Fibroblast of the conjunctiva (primary cell): ENCODE results near the gene ITGA11.

Experiments
- DNase-seq: peaks from one replicate; pipeline ENCODE4 v3.0.0-alpha.2; 2010; ENCODE audit warnings: low read depth

ITGA11 gene

DNA sequence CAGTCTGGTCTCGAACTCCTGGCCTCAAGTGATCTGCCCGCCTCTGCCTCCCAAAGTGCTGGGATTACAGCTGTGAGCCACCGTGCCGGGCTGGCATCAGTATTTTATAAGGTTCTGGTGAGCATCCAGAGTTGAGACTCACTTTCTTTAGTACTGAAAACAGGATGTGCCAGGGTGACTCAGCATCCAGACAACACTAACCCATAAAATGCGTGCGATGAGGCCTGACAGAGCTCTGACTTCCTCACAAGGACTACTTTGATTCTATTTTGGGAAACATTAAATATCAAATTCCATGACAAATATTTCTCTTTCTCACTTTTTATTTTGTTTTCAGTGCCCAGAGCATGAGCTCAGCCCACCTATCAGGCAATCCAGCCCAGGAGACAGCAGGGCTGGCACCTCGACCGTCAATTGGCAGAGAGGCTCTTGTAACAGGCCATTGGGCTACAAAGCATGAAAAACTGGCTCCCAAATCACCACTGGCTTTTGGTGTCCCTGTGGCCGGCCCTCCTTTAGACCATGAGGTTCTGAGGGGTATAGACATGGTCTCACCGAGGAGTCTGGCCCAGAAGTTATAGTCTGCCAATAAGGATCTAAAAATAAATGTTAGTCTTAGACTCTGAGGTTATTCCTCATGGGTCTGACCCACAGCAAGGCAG, 79.4 kb downstream of the ITGA11 start:
- DNase-seq = peak; percentile 73

DNA sequence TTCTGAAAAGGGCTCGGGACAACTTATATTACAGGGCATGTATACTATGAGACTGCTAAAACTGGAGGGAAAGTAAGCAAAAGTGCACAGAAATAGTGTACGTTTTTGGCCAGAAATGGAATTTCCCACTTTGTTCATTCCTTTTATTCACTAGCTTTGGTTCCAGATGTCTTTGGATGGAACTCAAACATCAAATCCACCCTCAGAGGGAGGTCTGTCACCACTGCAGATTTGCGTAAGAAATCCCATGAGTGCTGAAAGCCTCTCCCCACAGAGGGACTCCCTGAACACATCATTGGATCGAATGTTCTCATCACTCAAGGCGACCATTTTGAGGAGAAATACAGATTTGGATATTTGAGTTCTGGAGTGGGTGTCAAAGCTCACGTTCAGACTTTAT, 82.8 kb downstream of the ITGA11 start:
- DNase-seq = no peak

GRCh38 chr15:68348606-68349005, 83.4 kb downstream of the ITGA11 start:
- DNase-seq = no peak

GRCh38 chr15:68348081-68348480, 83.9 kb downstream of the ITGA11 start:
- no peak for DNase-seq

- no peak for DNase-seq
Observed at GRCh38 chr15:68347392-68347791, 84.6 kb downstream of the ITGA11 start.

DNA sequence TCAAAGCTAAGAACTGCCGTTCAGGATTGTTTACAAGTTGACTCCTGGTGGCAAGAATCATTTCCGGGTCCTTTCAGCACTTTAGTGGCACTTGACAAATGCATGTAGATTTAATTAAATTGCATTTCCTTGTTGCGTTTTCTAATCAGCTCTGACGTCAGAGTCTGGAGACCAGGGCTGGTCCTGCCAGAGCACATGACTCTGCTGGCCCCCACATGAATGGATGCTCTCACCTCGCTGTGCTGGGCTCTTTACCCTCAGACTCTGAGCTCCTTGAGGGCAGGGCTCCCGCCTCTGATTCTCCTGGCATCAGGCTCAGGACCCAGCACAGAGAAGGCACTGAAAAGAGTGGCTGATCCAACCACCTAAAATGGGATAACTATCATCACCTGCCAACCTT, 85.0 kb downstream of the ITGA11 start:
- DNase-seq = no peak

DNA sequence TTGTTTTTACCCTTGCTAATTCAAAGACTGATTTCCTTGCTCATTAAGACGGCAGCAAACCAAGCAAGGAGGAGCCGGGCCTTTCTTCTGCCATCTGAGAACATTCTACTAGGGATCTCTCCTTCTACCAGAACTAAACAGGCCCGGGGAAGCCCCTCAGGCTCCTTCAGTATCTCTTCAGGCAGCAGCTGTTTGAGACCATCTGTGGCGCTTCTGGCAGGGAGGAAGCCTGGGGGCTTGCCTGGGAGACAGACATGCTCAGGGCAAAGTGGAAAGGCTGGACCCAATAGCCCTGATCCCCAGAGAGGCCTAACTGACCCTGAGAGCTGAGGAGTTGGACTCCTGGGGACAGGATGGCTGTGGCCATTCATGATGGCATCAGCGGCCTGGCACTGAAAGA, 86.5 kb downstream of the ITGA11 start:
- DNase-seq = no peak

- no peak for DNase-seq
Observed at GRCh38 chr15:68344600-68344999, 87.4 kb downstream of the ITGA11 start.

GRCh38 chr15:68343579-68344225, 88.3 kb downstream of the ITGA11 start:
- DNase-seq = no peak

- DNase-seq = no peak
Observed at GRCh38 chr15:68341760-68342725, 89.9 kb downstream of the ITGA11 start.

DNA sequence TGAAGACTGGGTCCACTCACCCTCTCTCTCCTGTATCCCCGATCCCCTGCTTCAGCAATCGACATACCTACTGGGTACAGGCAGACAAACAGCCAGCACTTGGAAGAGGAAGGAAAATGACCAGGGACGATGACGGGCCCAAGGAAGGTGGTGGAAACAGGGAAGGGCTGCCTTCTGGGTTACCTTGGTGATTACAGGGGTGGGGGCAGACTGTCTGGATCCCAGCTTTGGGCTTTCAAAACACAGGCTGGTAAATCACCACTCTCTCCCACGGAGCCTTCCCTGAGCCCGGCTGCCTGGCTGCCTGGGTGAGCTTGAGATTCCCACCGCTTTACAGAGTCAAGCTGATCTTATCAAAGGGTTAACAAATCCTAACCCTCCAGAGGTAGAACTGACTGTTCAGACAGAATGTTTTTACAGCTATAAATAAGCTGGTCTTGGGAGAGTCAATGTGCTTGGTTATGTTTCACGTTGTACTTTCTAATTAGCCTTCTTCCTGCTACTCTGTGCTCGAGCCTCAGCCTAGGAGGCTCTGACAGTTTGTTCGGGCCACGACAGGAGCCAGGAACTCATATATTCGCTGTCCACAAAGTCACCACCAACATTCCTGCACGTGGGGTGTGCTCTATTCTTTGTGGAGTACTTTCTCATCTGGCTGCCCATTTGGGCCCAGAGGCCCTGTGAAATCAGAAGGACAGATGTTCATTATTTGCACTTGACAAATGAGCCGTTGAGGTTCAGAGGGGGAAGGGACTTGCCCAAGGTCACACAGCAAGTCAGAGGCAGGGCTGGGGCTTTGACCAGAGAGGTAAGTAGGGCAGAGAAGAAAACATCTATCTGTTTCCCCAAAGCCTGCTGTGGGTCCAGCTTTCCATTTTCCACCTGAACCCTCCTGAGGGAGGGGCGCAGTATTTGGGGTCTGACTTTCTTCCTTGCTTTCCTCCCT, 91.0 kb downstream of the ITGA11 start:
- no peak for DNase-seq

DNA sequence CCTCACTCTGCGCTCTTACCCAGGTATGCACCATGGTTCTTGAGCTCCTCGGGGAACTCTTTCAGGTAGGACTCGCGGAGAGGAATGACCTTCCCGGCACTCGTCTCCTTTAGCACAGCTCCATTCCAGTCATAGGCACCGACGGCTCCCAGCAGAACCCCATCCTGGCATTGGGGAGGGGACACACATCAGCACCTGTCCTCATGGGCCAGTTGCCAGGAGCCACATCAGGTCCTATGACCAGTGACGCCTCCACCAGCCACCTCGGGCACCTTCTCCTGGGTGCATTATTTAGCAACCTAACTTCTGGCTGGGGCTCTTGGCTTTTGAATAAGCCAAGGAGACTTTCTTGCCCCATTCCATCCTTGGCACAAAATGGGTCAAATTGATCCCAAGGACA, 92.5 kb downstream of the ITGA11 start:
- DNase-seq = no peak

DNA sequence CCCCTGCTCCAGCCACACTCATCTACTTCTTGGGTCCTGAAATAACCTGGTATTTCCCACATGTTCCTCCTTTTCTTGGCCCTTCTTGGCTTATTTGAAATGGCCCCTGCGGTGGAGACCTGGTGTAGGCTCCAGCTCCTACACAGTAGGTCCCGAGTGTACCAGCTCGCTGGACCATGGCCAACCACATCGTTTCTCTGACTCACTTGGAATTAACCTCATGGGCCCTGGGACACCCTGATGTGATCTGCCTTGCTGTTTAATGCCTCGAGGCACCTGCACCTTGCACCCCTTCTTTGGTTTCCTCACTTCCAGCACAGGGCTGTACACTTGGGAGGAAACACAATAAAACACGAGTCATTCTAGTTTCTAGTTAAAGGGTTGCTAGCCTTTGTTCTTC, 94.1 kb downstream of the ITGA11 start:
- no peak for DNase-seq

DNA sequence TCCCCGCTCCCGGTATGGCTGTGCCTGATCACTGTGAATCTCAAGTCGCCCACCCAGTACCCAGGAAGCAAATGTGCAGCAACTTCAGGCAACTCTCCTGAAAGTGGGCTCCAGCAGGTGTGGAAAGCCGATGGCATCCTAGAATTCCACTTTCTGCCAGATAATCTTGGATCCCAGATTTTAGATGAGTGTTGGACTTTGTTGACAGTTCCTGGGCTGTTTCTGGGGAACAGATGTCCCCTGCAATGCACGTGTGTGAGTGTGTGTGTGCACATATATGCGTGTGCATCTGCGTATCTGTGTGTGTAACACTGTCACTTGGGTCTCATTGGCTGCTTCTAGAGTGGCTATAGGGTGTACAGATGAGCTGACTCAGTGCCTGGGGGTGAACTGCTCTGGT, 95.4 kb downstream of the ITGA11 start:
- no peak for DNase-seq

GRCh38 chr15:68335655-68336054, 96.3 kb downstream of the ITGA11 start:
- DNase-seq = no peak

DNA sequence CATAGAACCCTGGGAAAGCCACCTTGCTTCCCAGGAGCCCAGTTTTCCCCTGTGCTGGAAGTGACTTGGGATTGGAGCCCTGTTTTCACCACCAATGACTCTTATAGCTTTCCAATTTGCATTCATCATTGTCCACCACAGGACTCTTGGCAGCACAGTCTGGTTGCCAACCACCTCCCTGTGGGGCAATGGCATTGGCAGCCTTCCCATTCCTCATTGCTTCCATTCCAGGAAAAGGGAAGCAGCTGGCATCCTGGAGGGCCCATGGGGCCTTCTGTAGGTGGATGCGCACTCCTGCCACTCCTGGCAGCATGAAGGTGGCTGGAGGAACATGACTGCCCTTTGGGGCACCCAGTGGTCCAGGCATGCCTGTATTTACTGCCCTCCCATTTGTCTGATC, 96.7 kb downstream of the ITGA11 start:
- no peak for DNase-seq

DNA sequence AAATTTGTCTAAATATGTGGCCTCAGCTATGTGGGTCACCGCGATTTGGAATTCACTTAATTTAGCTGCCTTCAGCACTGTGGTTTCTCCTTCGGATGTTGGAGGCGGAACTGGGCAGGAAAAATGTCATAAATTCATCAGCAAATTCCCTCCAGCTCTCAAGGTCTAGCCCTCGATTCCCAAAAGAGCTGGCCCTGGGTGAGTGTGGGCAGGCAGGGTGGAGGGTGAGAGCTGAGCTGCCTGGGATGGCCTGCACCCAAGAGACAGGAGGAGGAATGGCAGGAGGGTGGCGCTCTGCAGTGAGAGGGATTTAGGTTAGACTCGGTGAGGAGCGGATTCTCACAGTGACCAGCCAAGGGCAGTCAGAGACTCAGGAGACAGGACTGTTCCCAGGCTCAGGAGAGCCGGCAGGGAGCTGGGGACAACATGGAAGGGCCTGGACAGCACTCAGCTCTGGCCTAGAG, 97.3 kb downstream of the ITGA11 start:
- no peak for DNase-seq

- no peak for DNase-seq
Observed at GRCh38 chr15:68333775-68334470, 98.0 kb downstream of the ITGA11 start.

DNA sequence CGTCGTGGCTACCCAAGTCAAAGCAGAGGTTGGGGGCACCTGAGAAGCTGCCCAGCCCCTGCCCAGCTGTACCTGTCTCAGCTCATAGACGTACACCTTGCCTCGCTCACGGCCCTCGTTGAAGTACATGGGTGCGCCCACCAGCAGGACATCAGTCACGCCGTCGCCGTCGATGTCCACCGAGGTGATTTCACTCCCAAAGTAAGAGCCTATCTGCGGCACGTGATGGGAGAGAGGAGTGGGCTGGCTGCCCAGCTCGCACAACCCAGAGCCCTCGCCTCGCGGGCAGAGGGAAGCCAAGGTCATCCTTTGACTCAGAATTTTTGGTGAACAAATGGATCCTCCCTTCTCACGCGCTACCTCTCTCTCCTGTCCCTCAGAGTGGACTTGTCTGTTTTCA, 99.7 kb downstream of the ITGA11 start:
- no peak for DNase-seq

DNA sequence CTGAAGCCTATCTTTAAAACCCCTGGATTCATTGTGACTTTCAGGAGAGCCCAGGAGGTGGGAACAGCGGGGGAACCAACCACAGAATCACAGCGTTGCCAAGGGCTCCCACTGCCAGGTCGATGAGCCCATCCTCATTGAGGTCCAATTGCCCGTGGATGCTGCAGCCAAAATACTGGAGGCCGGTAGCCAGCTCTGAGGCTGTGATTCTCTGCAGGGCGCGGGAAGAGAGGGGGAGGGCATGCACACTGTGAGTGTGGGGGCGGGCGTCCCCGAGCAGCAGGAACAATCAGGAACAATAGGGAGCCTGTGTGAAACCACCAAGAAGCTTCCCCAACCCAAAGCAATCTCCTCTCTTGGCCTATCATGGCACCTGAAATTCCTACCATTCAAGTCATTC, 101.1 kb downstream of the ITGA11 start:
- no peak for DNase-seq

DNA sequence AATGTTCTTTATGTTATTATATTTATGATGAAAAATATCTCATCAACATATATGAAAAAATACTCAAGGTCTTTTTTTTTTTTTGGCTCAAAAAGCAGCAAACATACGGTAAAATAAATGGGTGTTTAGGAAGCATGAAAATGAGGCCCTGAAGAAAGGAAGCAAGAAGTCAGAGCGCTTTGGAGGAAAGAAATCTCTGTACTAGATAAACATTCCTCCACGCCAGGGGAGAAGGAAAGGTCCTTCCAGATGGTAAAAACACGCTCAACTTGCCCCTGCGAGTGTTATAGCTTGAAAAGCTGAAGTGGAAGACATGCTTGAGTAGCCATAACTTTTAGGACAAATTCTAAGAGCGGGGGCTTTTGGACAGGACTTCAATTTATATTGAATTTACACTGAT, 101.5 kb downstream of the ITGA11 start:
- DNase-seq = no peak
